Astrocyte (in vitro differentiated cells and primary cell): Measurements from ENCODE around the gene ZNF621. TPM values are rescaled to one million over a fixed set of nuclear protein-coding genes. Genes with fewer than 3 reads are reported as not detected.
A peak's percentile ranks its signal among the peaks of the same experiment; 100 is the strongest.

Source experiments
- DNase-seq: peaks from one replicate; pipeline ENCODE4 v3.0.0-alpha.2; 2010; ENCODE audit warnings: low read depth
- FAIRE-seq: peaks from 2 replicates; lab custom pipeline; 2011; peaks lifted over from hg19 to GRCh38; lab: Jason Lieb, UNC
- H2AFZ ChIP-seq: 2 replicates; pipeline ENCODE4 v1.6.0; 2012; ENCODE audit warnings: low read depth, low read length, inconsistent platforms
- H3K27ac ChIP-seq: 2 replicates; pipeline ENCODE4 v1.5.1; 2011; ENCODE audit warnings: low read depth, low read length, inconsistent platforms
- H3K27me3 ChIP-seq: 2 replicates; pipeline ENCODE4 v1.6.0; 2011; ENCODE audit warnings: low read length, inconsistent platforms; ENCODE audit not compliant: insufficient read depth
- H3K36me3 ChIP-seq: 2 replicates; pipeline ENCODE4 v1.5.1; 2011; ENCODE audit warnings: low read length, inconsistent platforms; ENCODE audit not compliant: insufficient read depth
- H3K4me1 ChIP-seq: 2 replicates; pipeline ENCODE4 v1.5.1; 2011; ENCODE audit warnings: low read length, inconsistent platforms; ENCODE audit not compliant: insufficient read depth
- H3K4me2 ChIP-seq: 2 replicates; pipeline ENCODE4 v1.6.0; 2012; ENCODE audit warnings: low read length, inconsistent platforms
- H3K4me3 ChIP-seq: 2 replicates; pipeline ENCODE4 v1.5.1; 2011; ENCODE audit warnings: low read depth, mild to moderate bottlenecking, low read length, inconsistent platforms; ENCODE audit not compliant: insufficient read depth
- H3K79me2 ChIP-seq: 2 replicates; pipeline ENCODE4 v1.6.0; 2012; ENCODE audit warnings: mild to moderate bottlenecking, low read length, inconsistent platforms; ENCODE audit not compliant: insufficient read depth
- H3K9ac ChIP-seq: 2 replicates; pipeline ENCODE4 v1.6.0; 2012; ENCODE audit warnings: mild to moderate bottlenecking, low read length, inconsistent platforms
- H3K9me3 ChIP-seq: 2 replicates; pipeline ENCODE4 v1.5.1; 2012; ENCODE audit warnings: low read depth, mild to moderate bottlenecking, low read length, inconsistent platforms; ENCODE audit not compliant: insufficient read depth
- H4K20me1 ChIP-seq: 2 replicates; pipeline ENCODE4 v1.6.0; 2012; ENCODE audit warnings: low read length, inconsistent platforms; ENCODE audit not compliant: insufficient read depth
- H3K27ac Mint-ChIP-seq: one replicate; pipeline ENCODE4 v1.8.0; 2021; ENCODE audit warnings: mild to moderate bottlenecking, mixed read lengths; ENCODE audit not compliant: unreplicated experiment
- H3K27me3 Mint-ChIP-seq: one replicate; pipeline ENCODE4 v1.8.0; 2021; ENCODE audit warnings: low read depth, mixed read lengths; ENCODE audit not compliant: unreplicated experiment
- H3K36me3 Mint-ChIP-seq: one replicate; pipeline ENCODE4 v1.8.0; 2021; ENCODE audit warnings: low read depth, mixed read lengths; ENCODE audit not compliant: unreplicated experiment
- H3K4me1 Mint-ChIP-seq: one replicate; pipeline ENCODE4 v1.8.0; 2021; ENCODE audit warnings: low read depth, mixed read lengths; ENCODE audit not compliant: unreplicated experiment
- H3K4me3 Mint-ChIP-seq: one replicate; pipeline ENCODE4 v1.8.0; 2021; ENCODE audit warnings: mild to moderate bottlenecking, moderate library complexity, mixed read lengths; ENCODE audit not compliant: unreplicated experiment
- H3K9me3 Mint-ChIP-seq: one replicate; pipeline ENCODE4 v1.8.0; 2021; ENCODE audit warnings: mild to moderate bottlenecking, mixed read lengths; ENCODE audit not compliant: unreplicated experiment
- EZH2 ChIP-seq: IDR thresholded peaks from 2 replicates; pipeline ENCODE4 v1.6.1; 2012; ENCODE audit warnings: mild to moderate bottlenecking, low read length, inconsistent platforms; ENCODE audit not compliant: insufficient read depth
- total RNA-seq: library from RNA; stranded (reverse); gene quantifications from 2 replicates; pipeline ENCODE4 v1.2.1, GENCODE V29; 2021
- TF ChIP-seq, protein P1 (sequence below): IDR thresholded peaks from 2 replicates; pipeline ENCODE4 v1.5.1; 2011; ENCODE audit warnings: low read depth, mild to moderate bottlenecking, inconsistent platforms, low read length, moderate library complexity; ENCODE audit not compliant: insufficient read depth

The ZNF621 gene
- total RNA-seq, 1 donor from 2014 or later = 28.9 TPM

DNA sequence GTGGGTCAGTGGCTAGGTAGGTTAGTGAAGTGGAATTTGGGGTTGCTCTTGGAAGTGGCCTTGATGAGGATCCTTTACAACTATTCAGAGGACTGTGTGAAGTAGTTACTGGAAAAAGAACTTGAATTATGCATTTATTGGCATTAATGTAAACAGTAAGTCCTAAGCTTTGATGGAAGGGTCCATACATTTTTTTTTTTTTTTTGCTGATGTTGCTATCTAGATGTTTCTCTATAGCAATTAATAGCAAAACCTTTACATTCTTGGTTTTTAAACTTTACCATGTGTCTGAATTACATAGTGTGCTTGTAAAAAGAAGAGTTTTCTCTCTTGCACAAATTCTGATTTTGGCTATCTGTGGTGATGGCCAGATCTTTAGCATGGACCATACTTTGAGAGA, 9.5 kb downstream of the ZNF621 start:
- peaks cover 32% of the 10 kb centered on the region for H3K9me3 ChIP-seq
- H3K27me3 ChIP-seq = no peaks in the 10 kb centered on the region
- no peak overlapping the region for H3K4me2 ChIP-seq
- Mint-ChIP-seq H3K4me1 (no peaks in the 10 kb centered on the region), H3K4me3 (no peak overlapping the region), H3K9me3 (peaks cover 57% of the 10 kb centered on the region), H3K27ac (no peak overlapping the region), H3K27me3 (no peaks in the 10 kb centered on the region), H3K36me3 (peaks cover 86% of the 10 kb centered on the region)
- H3K4me1 ChIP-seq = no peaks in the 10 kb centered on the region
- no peak for TF ChIP-seq EZH2
- TF ChIP-seq, protein P1, sequence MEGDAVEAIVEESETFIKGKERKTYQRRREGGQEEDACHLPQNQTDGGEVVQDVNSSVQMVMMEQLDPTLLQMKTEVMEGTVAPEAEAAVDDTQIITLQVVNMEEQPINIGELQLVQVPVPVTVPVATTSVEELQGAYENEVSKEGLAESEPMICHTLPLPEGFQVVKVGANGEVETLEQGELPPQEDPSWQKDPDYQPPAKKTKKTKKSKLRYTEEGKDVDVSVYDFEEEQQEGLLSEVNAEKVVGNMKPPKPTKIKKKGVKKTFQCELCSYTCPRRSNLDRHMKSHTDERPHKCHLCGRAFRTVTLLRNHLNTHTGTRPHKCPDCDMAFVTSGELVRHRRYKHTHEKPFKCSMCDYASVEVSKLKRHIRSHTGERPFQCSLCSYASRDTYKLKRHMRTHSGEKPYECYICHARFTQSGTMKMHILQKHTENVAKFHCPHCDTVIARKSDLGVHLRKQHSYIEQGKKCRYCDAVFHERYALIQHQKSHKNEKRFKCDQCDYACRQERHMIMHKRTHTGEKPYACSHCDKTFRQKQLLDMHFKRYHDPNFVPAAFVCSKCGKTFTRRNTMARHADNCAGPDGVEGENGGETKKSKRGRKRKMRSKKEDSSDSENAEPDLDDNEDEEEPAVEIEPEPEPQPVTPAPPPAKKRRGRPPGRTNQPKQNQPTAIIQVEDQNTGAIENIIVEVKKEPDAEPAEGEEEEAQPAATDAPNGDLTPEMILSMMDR = no peak
- no peak overlapping the region for H3K27ac ChIP-seq
- H3K36me3 ChIP-seq = peaks cover 29% of the 10 kb centered on the region
- H3K79me2 ChIP-seq = peaks cover 1% of the 10 kb centered on the region
- H3K4me3 ChIP-seq = no peak overlapping the region
- H4K20me1 ChIP-seq = no peaks in the 10 kb centered on the region
- no peak overlapping the region for H3K9ac ChIP-seq
- H2AFZ ChIP-seq = no peak overlapping the region
- no peak for FAIRE-seq
- no peak for DNase-seq

DNA sequence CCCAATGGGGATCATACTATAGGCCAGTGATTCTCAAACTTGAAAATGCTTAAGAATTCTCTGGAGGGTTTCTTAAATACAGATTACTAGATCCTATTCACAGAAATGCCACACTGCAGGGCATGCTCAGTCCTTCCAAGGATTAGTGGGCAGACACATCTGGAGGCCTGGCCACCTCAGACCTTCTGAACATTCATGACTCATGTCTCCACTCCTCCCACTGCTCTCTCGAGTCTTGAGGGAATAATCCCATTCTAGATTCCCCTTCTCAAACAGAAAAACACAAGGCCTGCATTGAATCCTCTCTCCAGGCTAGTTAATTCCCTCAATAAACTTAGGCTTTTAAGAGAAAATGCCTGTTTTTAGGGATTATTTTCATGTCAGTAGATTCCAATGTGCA, 22.1 kb downstream of the ZNF621 start:
- FAIRE-seq (no peak), DNase-seq (peak; percentile 57)
- H3K27ac ChIP-seq = no peak overlapping the region

DNA sequence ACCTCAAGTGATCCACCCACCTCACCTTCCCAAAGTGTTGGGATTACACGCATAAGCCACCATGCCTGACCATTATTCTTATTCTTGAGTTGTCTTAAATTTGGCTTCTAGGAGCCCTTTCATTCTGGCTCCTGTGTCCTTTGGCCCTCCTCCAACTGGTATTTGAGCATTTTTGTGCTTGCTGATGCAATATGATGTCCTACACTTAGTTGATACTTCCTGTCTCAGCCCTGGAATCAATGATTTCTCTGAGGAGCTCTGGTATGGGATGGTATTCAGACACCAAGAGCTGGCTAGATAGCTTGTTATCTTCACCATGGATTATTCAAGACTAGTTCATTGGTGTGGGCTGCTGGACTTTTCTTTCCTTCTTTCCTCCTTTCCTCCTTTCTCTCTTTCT, 25.4 kb downstream of the ZNF621 start:
- H3K4me1 ChIP-seq = no peaks in the 10 kb centered on the region
- peaks cover 5% of the 10 kb centered on the region for H3K4me1 Mint-ChIP-seq
- no peaks in the 10 kb centered on the region for H3K36me3 ChIP-seq
- no peak for DNase-seq
- H3K79me2 ChIP-seq = no peaks in the 10 kb centered on the region
- FAIRE-seq = no peak
- H3K27me3 Mint-ChIP-seq = no peaks in the 10 kb centered on the region
- no peak for TF ChIP-seq EZH2
- TF ChIP-seq, protein P1 = no peak
- no peak overlapping the region for H3K4me3 Mint-ChIP-seq
- no peaks in the 10 kb centered on the region for H4K20me1 ChIP-seq
- H3K27ac ChIP-seq = no peak overlapping the region
- peaks cover 4% of the 10 kb centered on the region for H3K36me3 Mint-ChIP-seq
- no peaks in the 10 kb centered on the region for H3K9me3 ChIP-seq
- no peaks in the 10 kb centered on the region for H3K27me3 ChIP-seq
- no peak overlapping the region for H2AFZ ChIP-seq
- H3K4me3 ChIP-seq = no peak overlapping the region
- peaks cover 5% of the 10 kb centered on the region for H3K9me3 Mint-ChIP-seq
- no peak overlapping the region for H3K9ac ChIP-seq
- no peak overlapping the region for H3K27ac Mint-ChIP-seq
- no peak overlapping the region for H3K4me2 ChIP-seq

More for the DNA sequence above, 22.1 kb downstream of the ZNF621 start:
- no peak overlapping the region for H3K9ac ChIP-seq
- Mint-ChIP-seq H3K4me1 (peaks cover 5% of the 10 kb centered on the region), H3K27ac (peak overlapping the region; percentile 62), H3K9me3 (peaks cover 3% of the 10 kb centered on the region), H3K36me3 (peaks cover 4% of the 10 kb centered on the region), H3K4me3 (no peak overlapping the region), H3K27me3 (no peaks in the 10 kb centered on the region)
- TF ChIP-seq, protein P1 = no peak
- no peak for TF ChIP-seq EZH2
- H3K36me3 ChIP-seq = no peaks in the 10 kb centered on the region
- no peaks in the 10 kb centered on the region for H4K20me1 ChIP-seq
- H3K27me3 ChIP-seq = no peaks in the 10 kb centered on the region
- no peak overlapping the region for H3K4me3 ChIP-seq
- no peak overlapping the region for H2AFZ ChIP-seq
- no peak overlapping the region for H3K4me2 ChIP-seq
- H3K4me1 ChIP-seq = no peaks in the 10 kb centered on the region
- no peaks in the 10 kb centered on the region for H3K9me3 ChIP-seq
- no peaks in the 10 kb centered on the region for H3K79me2 ChIP-seq
